Neural cell (in vitro differentiated cells): ENCODE results near the gene LIMS4. TPM values are rescaled to one million over a fixed set of nuclear protein-coding genes. Genes with fewer than 3 reads are reported as not detected.
"Not testable (repeated sequence)": the region's sequence is repeated elsewhere in the genome, so short reads cannot be mapped to it uniquely, and the experiment has no call there.

Experiments used
- H2AFZ ChIP-seq: fragments of 200-600, 300-800 bp; sonication (generic), shearing (Covaris generic); 2 replicates; pipeline ENCODE4 v1.6.0; 2014; ENCODE audit warnings: low read depth, mild to moderate bottlenecking, antibody characterized with exemption, low read length, moderate library complexity
- H3F3A ChIP-seq: fragments of 200-600 bp; shearing (Covaris generic); 2 replicates; pipeline ENCODE4 v1.6.1; 2016; ENCODE audit warnings: mild to moderate bottlenecking, moderate library complexity, mixed read lengths, antibody characterized with exemption, low read length; ENCODE audit not compliant: insufficient read depth, poor library complexity, severe bottlenecking
- H3K27ac ChIP-seq: fragments of 200-600, 300-800 bp; sonication (generic), shearing (Covaris generic); 2 replicates; pipeline ENCODE4 v1.5.1; 2014; ENCODE audit warnings: mild to moderate bottlenecking, low read length, moderate library complexity
- H3K27me3 ChIP-seq: fragments of 300-800, 200-600 bp; sonication (generic), shearing (Covaris generic); 2 replicates; pipeline ENCODE4 v1.6.0; 2014; ENCODE audit warnings: mild to moderate bottlenecking, low read depth, low read length, moderate library complexity; ENCODE audit not compliant: insufficient read depth
- H3K36me3 ChIP-seq: fragments of 300-800, 200-600 bp; sonication (generic), shearing (Covaris generic); 2 replicates; pipeline ENCODE4 v1.5.1; 2014; ENCODE audit warnings: mild to moderate bottlenecking, antibody characterized with exemption, low read length, moderate library complexity; ENCODE audit not compliant: insufficient read depth
- H3K4me2 ChIP-seq: fragments of 300-800, 200-600 bp; sonication (generic), shearing (Covaris generic); 2 replicates; pipeline ENCODE4 v1.6.0; 2014; ENCODE audit warnings: mild to moderate bottlenecking, low read length
- H3K4me3 ChIP-seq: fragments of 300-800, 200-600 bp; sonication (generic), shearing (Covaris generic); 2 replicates; pipeline ENCODE4 v1.5.1; 2014; ENCODE audit warnings: mild to moderate bottlenecking, low read length, moderate library complexity
- H3K79me2 ChIP-seq: fragments of 200-600 bp; shearing (Covaris generic); replicated peaks from 2 replicates; pipeline ENCODE4 v1.6.0; 2014; ENCODE audit warnings: mild to moderate bottlenecking, low read length, moderate library complexity; ENCODE audit not compliant: insufficient read depth
- H3K9ac ChIP-seq: fragments of 300-800, 200-600 bp; sonication (generic), shearing (Covaris generic); 2 replicates; pipeline ENCODE4 v1.6.1; 2016; ENCODE audit warnings: mild to moderate bottlenecking, low read length, mixed read lengths
- H3K9me2 ChIP-seq: fragments of 200-600 bp; shearing (Covaris generic); 2 replicates; pipeline ENCODE4 v1.6.1; 2016; ENCODE audit warnings: mild to moderate bottlenecking, low read length, mixed read lengths; ENCODE audit not compliant: insufficient read depth
- H3K9me3 ChIP-seq: fragments of 200-600, 300-800 bp; sonication (generic), shearing (Covaris generic); 2 replicates; pipeline ENCODE4 v1.6.1; 2016; ENCODE audit warnings: mild to moderate bottlenecking, mixed run types, low read length, moderate library complexity, mixed read lengths
- H4K20me1 ChIP-seq: fragments of 200-600 bp; shearing (Covaris generic); 2 replicates; pipeline ENCODE4 v1.6.1; 2016; ENCODE audit warnings: mild to moderate bottlenecking, mixed run types; ENCODE audit not compliant: insufficient read depth
- polyA plus RNA-seq: library from polyadenylated mRNA; depleted of rRNA; stranded (reverse); fragments of >200 nt; gene quantifications from 2 replicates; pipeline ENCODE4 v1.2.3, GENCODE V29; 2014
- small RNA-seq, 3 experiments: library from RNA; depleted of rRNA; stranded (forward); fragments of <200 nt; gene quantifications; one replicate each; pipeline ENCODE3, GENCODE V24; 2012

Gene LIMS4
- polyA plus RNA-seq, 1 donor from 2014 or later, result 0.46 TPM

DNA sequence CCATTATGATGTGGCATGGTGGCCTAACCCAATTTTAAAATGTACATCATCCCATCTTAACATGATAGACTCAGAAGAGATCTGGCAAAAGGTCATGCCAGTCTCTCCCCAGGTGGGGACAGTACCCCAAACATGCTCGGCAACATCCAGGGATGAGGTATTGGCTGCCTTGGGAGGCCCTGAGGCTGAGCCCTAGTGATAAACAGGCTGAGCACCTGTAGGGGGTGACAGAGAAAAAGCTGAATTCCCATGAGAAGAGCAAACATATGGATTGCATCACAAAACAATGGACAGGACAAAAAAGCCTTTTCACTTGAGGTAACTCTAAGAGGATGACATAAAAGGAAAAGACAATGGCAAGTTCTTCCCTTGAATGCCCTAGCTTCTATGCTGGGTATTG lies 65.5 kb downstream of the LIMS4 start:
- not testable (repeated sequence) for H3K4me2 ChIP-seq, H3K27me3 ChIP-seq, H2AFZ ChIP-seq, H3K4me3 ChIP-seq, H3K9me3 ChIP-seq, H3K27ac ChIP-seq, H3K9me2 ChIP-seq, H3K36me3 ChIP-seq, H3K79me2 ChIP-seq, H3K9ac ChIP-seq, H3F3A ChIP-seq, H4K20me1 ChIP-seq

- not testable (repeated sequence) for H3F3A ChIP-seq, H3K27ac ChIP-seq, H3K4me2 ChIP-seq, H3K27me3 ChIP-seq, H4K20me1 ChIP-seq, H3K9me3 ChIP-seq, H3K9me2 ChIP-seq, H3K9ac ChIP-seq, H3K79me2 ChIP-seq, H2AFZ ChIP-seq, H3K36me3 ChIP-seq, H3K4me3 ChIP-seq
These were observed 67.6 kb downstream of the LIMS4 start for GRCh38 chr2:110404988-110405387.

DNA sequence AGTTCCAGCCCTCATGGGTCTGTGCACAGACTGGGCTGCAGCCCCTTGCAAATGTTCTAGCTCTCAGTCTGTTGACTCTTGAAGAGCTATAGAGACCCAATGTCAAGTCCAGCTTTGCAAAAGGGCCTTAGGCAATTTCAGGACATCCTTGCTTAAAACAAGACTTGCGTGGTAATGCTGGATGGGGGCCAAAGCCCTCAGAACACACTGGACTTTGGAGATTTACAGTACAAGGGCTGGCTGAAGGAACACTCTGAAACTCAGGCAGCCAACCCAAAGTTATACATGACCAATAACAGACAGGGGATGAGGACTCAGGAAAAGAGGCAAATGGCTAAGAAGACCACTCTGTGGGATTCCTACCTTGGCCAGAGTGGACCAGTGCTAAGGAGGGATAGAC lies 68.4 kb downstream of the LIMS4 start:
- H4K20me1 ChIP-seq, H2AFZ ChIP-seq, H3K4me2 ChIP-seq, H3K9ac ChIP-seq, H3K27ac ChIP-seq, H3K79me2 ChIP-seq, H3K4me3 ChIP-seq, H3K27me3 ChIP-seq, H3K36me3 ChIP-seq, H3K9me2 ChIP-seq, H3F3A ChIP-seq, H3K9me3 ChIP-seq: not testable (repeated sequence)

- not testable (repeated sequence) for H4K20me1 ChIP-seq, H3K36me3 ChIP-seq, H3K27ac ChIP-seq, H3F3A ChIP-seq, H3K4me2 ChIP-seq, H3K9me2 ChIP-seq, H3K9ac ChIP-seq, H2AFZ ChIP-seq, H3K79me2 ChIP-seq, H3K9me3 ChIP-seq, H3K27me3 ChIP-seq, H3K4me3 ChIP-seq
These were observed 71.5 kb downstream of the LIMS4 start for GRCh38 chr2:110401001-110401618.

- H3K36me3 ChIP-seq, result not testable (repeated sequence)
These were observed 73.2 kb downstream of the LIMS4 start for GRCh38 chr2:110399378-110399777.

GRCh38 chr2:110395990-110396389 lies 76.6 kb downstream of the LIMS4 start:
- not testable (repeated sequence) for H4K20me1 ChIP-seq, H3K4me3 ChIP-seq, H3F3A ChIP-seq, H3K79me2 ChIP-seq, H3K9ac ChIP-seq, H3K27me3 ChIP-seq, H2AFZ ChIP-seq, H3K9me3 ChIP-seq, H3K27ac ChIP-seq, H3K36me3 ChIP-seq, H3K9me2 ChIP-seq, H3K4me2 ChIP-seq

More at GRCh38 chr2:110399378-110399777, 73.2 kb downstream of the LIMS4 start:
- H3K9me3 ChIP-seq, H3F3A ChIP-seq, H3K9me2 ChIP-seq, H3K27ac ChIP-seq, H3K27me3 ChIP-seq, H4K20me1 ChIP-seq, H3K79me2 ChIP-seq, H3K9ac ChIP-seq, H3K4me3 ChIP-seq, H3K4me2 ChIP-seq, H2AFZ ChIP-seq: not testable (repeated sequence)

Small RNA genes within 50 kb of the gene (small RNA-seq; reads per million reads assigned to genes)
- 0 reads per million in 3 experiments for gene AC108938.1

Other genes starting within 250 kb of the LIMS4 start
- gene RGPD6, start 104.4 kb upstream of the LIMS4 start, polyA plus RNA-seq, result 35.1 and 39.8 TPM in 2 replicates
- 2.1 and 2.4 TPM in 2 replicates for gene BUB1, start 205.2 kb upstream of the LIMS4 start, polyA plus RNA-seq